NCI-H2227 treated with DMSO at 0.1 percent for 48 hours (cell line): ENCODE measurements around the gene ZNF519.

Experiments used
- DNase-seq: peaks from one replicate; lab custom pipeline; 2025; lab: John Stamatoyannopoulos, UW

Gene ZNF519

GRCh38 chr18:14098428-14098827 is 33.8 kb downstream of the ZNF519 start:
- DNase-seq: no peak

DNA sequence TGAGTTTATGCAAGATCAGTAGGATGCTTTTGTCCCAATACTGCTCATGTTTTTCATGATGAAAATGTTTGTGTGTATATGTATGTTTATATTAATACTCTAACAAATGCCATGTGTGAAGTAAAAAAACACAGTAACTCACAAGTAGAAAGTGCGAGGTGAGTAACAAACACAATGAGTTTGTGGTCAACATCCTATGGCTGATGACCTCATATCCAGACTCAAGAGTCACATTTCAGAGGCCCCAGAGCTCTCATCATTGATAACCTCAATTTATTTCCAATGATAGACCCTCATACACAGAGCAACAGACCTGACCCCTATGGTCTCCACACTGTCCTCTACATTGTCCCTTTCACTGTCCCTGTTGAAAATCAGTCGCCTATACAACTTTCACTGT is 34.5 kb downstream of the ZNF519 start:
- no peak for DNase-seq

DNA sequence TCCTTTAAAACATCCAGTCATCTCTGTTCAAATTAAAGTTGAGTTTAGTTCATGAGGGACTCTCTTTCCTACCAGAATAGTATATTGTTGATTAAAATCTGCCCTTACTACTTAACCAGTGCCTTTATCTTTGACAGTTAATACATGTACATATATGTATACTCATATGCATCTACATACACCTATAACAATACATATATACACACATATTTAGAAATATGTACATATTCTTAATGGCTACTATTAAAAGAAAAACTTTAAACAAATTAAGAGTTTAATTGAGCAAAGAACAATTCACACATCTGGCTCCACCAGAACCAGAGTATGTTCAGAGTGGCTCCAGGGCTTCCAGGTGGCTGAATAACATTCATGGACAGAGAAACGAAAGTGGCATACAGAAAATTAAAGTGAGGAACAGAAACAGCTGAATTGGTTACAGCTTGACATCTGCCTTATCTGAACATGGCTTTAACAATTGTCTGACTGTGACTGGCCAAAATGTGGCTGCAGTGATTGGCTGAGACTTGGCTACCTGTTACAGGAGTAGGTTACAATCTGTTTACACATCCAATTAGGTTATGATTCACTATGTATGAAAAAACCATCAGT is 38.8 kb downstream of the ZNF519 start:
- DNase-seq: no peak

DNA sequence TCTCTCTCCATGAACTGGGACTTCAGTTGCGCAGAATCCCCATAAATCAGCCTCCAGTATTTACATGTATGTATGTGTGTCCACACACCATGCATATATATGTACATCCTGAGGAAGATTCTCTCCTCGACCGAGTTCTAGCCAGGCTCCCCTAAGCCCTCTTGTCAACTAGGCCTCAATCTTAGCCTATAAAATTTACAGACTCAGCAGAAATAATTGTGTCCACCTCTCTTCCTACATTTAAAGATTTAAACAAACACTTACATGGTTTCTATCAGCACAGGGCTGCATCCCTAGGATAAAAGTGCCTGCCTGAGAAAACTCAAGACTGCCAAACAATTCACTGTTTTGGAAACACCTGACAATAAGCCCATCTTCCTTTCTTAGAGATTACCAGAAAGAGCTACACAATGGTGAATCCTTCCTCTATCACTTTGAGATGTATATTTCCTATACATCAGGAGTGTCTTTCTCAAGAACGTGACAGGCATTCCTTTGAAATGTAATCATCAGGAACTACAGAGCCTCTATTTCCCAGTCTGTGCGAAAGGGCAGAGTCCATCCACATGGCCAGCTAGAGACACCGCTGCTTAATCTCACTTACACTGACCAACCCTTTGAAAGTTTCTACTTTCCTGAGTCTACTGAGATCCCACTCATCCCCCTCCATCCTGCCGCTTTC is 39.5 kb downstream of the ZNF519 start:
- no peak for DNase-seq

DNA sequence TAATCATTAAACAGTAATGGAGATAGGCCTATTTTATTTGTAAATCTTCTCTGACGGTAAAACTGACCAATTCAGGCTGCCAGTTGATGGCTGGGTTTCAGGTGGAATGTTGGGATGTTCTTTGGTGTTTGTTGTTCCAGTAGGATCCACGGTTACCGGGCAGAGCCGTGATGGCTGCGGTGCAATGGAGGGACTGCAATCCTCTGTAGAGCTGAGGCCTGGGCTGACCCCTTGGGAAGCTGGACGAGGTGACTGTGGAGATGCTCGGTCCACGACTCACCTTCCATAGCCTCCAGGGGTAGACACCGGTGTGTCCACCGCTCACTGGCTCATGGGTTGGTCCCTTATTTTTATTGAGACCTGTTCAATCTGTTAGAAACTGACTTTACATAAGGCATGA is 42.5 kb downstream of the ZNF519 start:
- no peak for DNase-seq

GRCh38 chr18:14089191-14089590 is 43.0 kb downstream of the ZNF519 start:
- no peak for DNase-seq

GRCh38 chr18:14086458-14087231 is 45.6 kb downstream of the ZNF519 start:
- peak; percentile 48 for DNase-seq

DNA sequence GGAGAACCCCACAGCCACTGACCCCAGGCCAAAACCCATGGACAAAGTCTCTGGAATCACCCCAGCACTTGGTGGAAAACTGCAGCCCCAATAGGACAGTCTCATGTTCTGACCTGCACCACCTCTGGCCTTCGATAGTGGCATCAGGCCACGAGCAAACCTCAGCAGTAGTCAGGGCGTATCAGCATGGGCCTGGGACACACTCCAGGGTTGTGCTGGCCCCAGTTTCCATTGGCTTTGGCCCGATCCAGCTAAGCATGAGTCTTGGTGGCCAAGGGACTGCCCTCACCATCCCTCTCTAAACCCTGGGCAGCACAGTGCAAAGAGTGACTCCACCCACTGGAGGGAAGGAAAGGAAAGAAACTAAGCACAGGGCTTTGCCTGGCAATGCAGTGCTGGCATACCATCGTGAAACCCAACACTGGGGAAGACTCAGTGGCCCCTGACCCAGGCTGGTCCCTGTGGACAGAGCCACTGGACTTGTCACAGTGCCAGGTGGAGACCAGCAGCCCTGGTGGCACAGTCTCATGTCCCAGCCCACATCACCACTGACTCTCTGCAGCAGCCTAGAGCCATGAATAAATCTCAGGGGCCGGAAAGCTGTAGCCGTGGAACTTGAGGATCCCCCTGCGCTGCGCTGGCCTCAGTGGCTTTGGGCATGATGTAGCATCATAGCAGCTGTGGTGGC is 46.3 kb downstream of the ZNF519 start:
- DNase-seq: no peak

DNA sequence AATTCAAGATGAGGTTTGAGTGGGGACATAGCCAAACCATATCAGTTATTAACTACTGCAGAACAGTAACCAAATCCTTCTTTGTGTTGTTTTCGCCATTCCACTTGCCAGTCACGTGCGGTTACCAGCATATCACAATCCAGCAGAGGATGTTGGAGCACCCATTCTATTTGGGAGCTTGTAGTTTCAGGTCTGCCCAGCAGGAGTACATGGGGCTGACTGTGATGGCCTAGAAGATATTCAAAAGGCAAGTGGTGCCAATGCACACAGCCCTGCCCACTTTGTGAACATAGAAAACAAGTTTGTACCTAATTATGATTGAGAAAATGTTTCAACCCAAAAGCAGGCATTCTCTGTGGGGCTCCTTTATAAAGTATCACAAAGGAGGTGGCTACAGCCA is 57.0 kb downstream of the ZNF519 start:
- no peak for DNase-seq

- no peak for DNase-seq
Measured at GRCh38 chr18:14074187-14074586, 58.0 kb downstream of the ZNF519 start.

- no peak for DNase-seq
Measured at GRCh38 chr18:14053661-14054060, 78.6 kb downstream of the ZNF519 start.
